Upper lobe of right lung (tissue), 1 donor: Measurements from ENCODE around the gene GALNTL6. TPM values are rescaled to one million over a fixed set of nuclear protein-coding genes. Genes with fewer than 3 reads are reported as not detected.

Experiments used
- ATAC-seq: fragments of 200-7000 bp; cut with Tn5 transposase; one replicate; pipeline ENCODE4 v1.9.1; 2020; ENCODE audit warnings: mild to moderate bottlenecking, moderate library complexity
- DNase-seq: peaks from one replicate; pipeline ENCODE4 v3.0.0-alpha.2; 2020
- H3K27ac ChIP-seq: fragments of 200-600 bp; one replicate; pipeline ENCODE4 v1.8.0; 2022
- H3K27me3 ChIP-seq: fragments of 200-600 bp; one replicate; pipeline ENCODE4 v1.8.0; 2022; ENCODE audit warnings: mild to moderate bottlenecking
- H3K36me3 ChIP-seq: fragments of 200-600 bp; one replicate; pipeline ENCODE4 v1.8.0; 2022
- H3K4me1 ChIP-seq: fragments of 200-600 bp; one replicate; pipeline ENCODE4 v1.8.0; 2022
- H3K4me3 ChIP-seq: fragments of 200-600 bp; one replicate; pipeline ENCODE4 v1.8.0; 2022; ENCODE audit warnings: mild to moderate bottlenecking
- H3K9me3 ChIP-seq: fragments of 200-600 bp; one replicate; pipeline ENCODE4 v1.8.0; 2022
- CTCF ChIP-seq: fragments of 200-600 bp; IDR thresholded peaks from one replicate; pipeline ENCODE4 v1.8.0; 2022; ENCODE audit warnings: antibody characterized with exemption
- intact Hi-C: fragments of 100-400 bp; cut with DNase I; formaldehyde crosslinking; loops from one replicate; pipeline ENCODE4 v1.11.0; 2022
- total RNA-seq: library from RNA; stranded (reverse); fragmentation: NEBNext Ultra II Directional; extraction: Animal tissue kit (Norgen Biotek cat#: 25700); gene quantifications from one replicate; pipeline ENCODE4 v1.2.1, GENCODE V29; 2021
- donor health status: DM: no; HTN: yes; CAD: no; lungs with severe emphysema.

Gene GALNTL6
- total RNA-seq, 1 donor from 2014 or later: 0.20 TPM

GRCh38 chr4:172521680-172522079 lies 708.5 kb downstream of the GALNTL6 start:
- DNase-seq (no peak), ATAC-seq (no peak)
- Histone ChIP-seq H3K9me3 (no peaks in the 10 kb centered on the region), H3K27ac (no peak overlapping the region), H3K36me3 (no peaks in the 10 kb centered on the region), H3K4me1 (no peaks in the 10 kb centered on the region), H3K27me3 (no peaks in the 10 kb centered on the region), H3K4me3 (no peak overlapping the region)
- no peak for TF ChIP-seq CTCF
- intact Hi-C loops: no loop called here

GRCh38 chr4:172543249-172543648 lies 730.0 kb downstream of the GALNTL6 start:
- DNase-seq (no peak), ATAC-seq (no peak)
- intact Hi-C loops: no loop called here
- TF ChIP-seq CTCF: no peak
- Histone ChIP-seq H3K4me3 (no peak overlapping the region), H3K27ac (no peak overlapping the region), H3K4me1 (no peaks in the 10 kb centered on the region), H3K36me3 (no peaks in the 10 kb centered on the region), H3K9me3 (no peaks in the 10 kb centered on the region), H3K27me3 (no peaks in the 10 kb centered on the region)

- Histone ChIP-seq H3K27ac (no peak overlapping the region), H3K36me3 (no peaks in the 10 kb centered on the region), H3K9me3 (no peaks in the 10 kb centered on the region), H3K27me3 (no peaks in the 10 kb centered on the region), H3K4me1 (no peaks in the 10 kb centered on the region), H3K4me3 (no peak overlapping the region)
- intact Hi-C loops: no loop called here
- TF ChIP-seq CTCF: no peak
- DNase-seq (no peak), ATAC-seq (no peak)
These were observed 733.6 kb downstream of the GALNTL6 start for GRCh38 chr4:172546782-172547181.

GRCh38 chr4:172547724-172548123 lies 734.5 kb downstream of the GALNTL6 start:
- H3K36me3 ChIP-seq: no peaks in the 10 kb centered on the region
- H3K27me3 ChIP-seq: no peaks in the 10 kb centered on the region
- no peak for DNase-seq
- ATAC-seq: no peak
- H3K9me3 ChIP-seq: no peaks in the 10 kb centered on the region
- H3K27ac ChIP-seq: no peak overlapping the region
- H3K4me1 ChIP-seq: no peaks in the 10 kb centered on the region
- no peak overlapping the region for H3K4me3 ChIP-seq
- intact Hi-C loops: no loop called here
- no peak for TF ChIP-seq CTCF

- TF ChIP-seq CTCF: no peak
- Histone ChIP-seq H3K27ac (no peak overlapping the region), H3K9me3 (no peaks in the 10 kb centered on the region), H3K27me3 (no peaks in the 10 kb centered on the region), H3K4me3 (no peak overlapping the region), H3K4me1 (no peaks in the 10 kb centered on the region), H3K36me3 (no peaks in the 10 kb centered on the region)
- ATAC-seq (no peak), DNase-seq (no peak)
- intact Hi-C loops: no loop called here
These were observed 740.0 kb downstream of the GALNTL6 start for GRCh38 chr4:172553216-172553615.

- no peaks in the 10 kb centered on the region for H3K27me3 ChIP-seq
- H3K4me1 ChIP-seq: no peaks in the 10 kb centered on the region
- DNase-seq: no peak
- no peak for TF ChIP-seq CTCF
- intact Hi-C loops: no loop called here
- ATAC-seq: no peak
- no peaks in the 10 kb centered on the region for H3K36me3 ChIP-seq
- no peak overlapping the region for H3K27ac ChIP-seq
- no peaks in the 10 kb centered on the region for H3K9me3 ChIP-seq
- H3K4me3 ChIP-seq: no peak overlapping the region
These were observed 741.4 kb downstream of the GALNTL6 start for GRCh38 chr4:172554588-172554987.
